AML-193 (cell line): ENCODE measurements around the gene CDH4.

Experiments used
- DNase-seq, 2 experiments: peaks; one replicate each; lab custom pipeline; 2025; lab: John Stamatoyannopoulos, UW

The CDH4 gene

DNA sequence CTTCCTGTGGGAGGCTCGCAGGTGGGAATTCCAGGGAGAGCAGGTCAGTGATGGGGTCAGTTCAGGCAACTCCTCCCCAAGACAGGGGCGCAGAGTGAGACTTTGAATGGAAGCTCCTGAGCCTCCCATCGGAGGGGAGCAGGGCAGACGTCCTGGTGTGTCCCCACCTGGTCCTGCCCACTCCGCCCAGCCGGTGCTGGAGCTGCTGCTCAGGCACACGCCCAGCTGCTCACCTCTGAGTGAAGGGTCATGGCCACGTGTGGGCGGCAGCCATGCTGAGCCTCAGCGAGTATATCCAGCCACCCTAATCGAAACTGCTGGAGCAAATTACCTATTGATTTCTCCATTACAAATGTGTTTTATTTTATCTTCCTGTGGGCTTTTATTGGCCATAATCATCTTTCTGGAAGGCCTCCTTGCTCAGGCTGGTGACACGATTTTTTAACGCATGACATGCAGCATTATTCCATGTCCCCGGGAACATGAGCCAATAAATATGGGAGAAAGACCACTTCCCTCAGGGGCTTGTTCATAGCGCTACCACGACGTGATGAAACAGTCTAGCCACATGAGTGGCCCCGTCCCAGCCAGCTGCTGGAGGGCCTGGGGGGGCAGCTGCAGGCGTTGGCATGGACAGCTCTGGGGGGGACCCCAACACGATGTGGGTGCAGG is 665.5 kb downstream of the CDH4 start:
- no peak for DNase-seq

GRCh38 chr20:61918548-61918947 is 666.5 kb downstream of the CDH4 start:
- no peak for DNase-seq

GRCh38 chr20:61919239-61919638 is 667.2 kb downstream of the CDH4 start:
- no peak for DNase-seq

GRCh38 chr20:61919675-61920365 is 667.8 kb downstream of the CDH4 start:
- no peak for DNase-seq

- DNase-seq, result no peak
Measured at GRCh38 chr20:61922411-61922810, 670.4 kb downstream of the CDH4 start.

GRCh38 chr20:61922936-61923335 is 670.9 kb downstream of the CDH4 start:
- DNase-seq, result no peak

- no peak for DNase-seq
Measured at GRCh38 chr20:61923371-61924166, 671.5 kb downstream of the CDH4 start.

GRCh38 chr20:61924211-61924857 is 672.3 kb downstream of the CDH4 start:
- DNase-seq, result no peak

DNA sequence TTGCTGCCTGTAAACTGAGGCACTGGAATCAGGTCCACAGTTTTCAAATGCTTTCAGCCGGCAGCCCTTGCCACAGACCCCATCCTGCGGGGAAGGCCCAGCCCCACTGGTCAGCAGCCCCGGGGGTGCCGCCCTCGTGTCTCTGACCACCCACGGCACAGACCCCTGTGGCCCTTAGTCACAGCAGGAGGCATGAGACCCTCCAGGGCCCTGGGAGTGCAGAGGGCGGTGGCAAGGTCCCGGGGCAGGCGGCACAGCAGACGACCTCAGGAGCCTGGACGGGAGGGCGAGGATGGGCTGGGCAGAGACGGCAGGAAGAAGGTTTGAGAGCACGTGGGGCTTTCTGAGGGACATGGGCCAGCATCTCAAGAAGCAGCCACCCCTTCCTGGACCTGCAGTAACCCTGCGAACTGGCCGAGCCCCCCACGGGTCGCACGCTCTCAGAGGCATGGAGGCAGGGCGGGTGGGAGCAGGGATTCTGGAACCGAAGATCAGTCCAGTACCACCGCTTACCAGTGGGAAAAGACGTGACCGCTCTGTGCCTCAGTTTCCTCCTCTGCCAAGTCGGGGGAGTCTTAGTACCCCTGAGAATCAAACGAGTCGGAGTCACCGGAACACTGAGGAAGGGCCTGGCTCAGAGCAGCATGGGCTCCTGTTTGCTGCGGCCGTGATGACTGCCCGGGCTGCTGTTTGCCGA is 672.9 kb downstream of the CDH4 start:
- DNase-seq, result no peak

GRCh38 chr20:61925555-61926252 is 673.6 kb downstream of the CDH4 start:
- DNase-seq, result no peak

GRCh38 chr20:61926253-61926613 is 674.2 kb downstream of the CDH4 start:
- DNase-seq, result no peak

DNA sequence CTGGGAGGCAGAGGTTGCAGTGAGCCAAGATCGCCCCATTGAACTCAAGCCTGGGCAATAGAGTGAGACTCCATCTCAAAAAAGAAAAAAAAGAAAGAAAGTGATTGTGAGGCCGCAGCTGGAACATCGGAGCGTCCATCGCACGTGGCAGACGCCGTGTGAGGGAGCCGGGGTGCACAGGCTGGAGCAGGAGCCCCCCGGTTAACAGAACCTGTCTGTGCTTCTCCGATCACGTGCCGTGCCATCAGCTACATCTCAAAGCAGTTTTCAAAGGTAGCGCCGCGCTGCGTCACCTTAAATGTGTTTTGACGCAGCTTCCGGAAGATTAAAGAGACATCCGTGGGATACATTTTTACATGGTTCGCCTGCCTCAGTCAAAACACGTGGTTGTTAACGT is 674.7 kb downstream of the CDH4 start:
- no peak for DNase-seq

DNA sequence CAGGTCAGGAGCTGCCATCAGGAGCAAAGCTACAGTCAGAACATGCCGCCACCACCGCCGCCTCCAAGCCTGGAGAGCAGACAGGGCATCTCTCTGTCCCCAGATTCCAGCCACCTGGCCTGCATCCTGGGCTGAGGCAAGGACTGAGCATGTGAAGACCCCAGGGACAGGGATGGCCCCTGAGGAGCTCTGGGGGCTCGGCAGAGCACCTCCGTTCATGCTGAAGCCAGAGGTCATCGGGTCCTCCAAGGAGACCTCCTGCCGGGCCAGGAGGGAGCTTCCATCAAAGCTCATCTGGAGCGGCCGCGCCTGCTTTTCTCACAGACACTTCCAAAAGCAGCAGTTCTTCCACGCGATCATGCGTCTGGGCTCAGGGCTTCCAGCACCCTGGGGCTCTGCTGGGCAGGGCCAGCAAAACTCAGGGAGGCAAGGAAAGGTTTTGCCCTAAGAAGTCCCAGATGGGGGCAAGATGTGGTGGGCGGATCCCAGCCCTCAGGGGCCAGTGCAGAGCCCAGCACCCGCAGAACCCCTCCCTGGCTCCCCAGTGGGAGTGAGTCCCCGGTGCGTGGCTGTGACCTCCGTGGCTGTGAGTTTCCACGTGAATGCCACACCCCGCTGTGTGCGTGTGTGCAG is 675.2 kb downstream of the CDH4 start:
- no peak for DNase-seq

- no peak for DNase-seq
Measured at GRCh38 chr20:61927826-61928541, 675.9 kb downstream of the CDH4 start.

GRCh38 chr20:61929561-61929960 is 677.5 kb downstream of the CDH4 start:
- no peak for DNase-seq

DNA sequence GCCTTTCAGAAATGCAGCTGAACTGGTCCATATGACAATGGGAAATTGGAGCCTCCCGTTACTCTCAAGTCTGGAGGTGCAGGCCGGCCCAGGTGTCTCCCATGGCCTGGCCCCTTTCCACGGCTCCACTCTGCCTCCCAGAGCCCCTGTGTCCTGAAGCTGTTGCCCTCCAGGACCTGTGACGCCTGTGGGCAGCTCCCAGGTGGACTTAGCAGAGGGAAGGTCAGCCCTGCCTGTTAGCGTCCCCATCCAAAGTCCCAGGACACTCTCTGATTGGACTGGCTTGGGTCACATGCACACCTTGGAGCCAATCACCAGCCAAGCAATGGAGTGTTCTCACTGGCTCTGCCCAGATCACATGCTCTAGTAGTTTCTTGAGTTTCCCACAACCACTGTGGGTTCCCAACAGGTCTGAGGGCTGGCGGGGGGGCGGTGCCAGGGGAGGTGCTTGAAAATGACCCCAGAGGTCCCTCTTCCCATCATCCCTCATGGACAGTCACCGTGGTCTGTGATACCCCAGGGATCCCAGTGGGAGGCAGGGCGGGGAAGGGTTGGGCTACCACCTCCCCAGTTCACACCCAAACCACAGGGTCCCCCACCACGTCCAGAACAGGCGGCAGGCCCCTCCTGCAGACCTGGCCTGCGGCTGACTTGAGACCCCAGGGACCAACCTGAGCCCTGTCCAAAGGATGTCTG is 678.1 kb downstream of the CDH4 start:
- DNase-seq, result no peak

GRCh38 chr20:61930776-61931475 is 678.9 kb downstream of the CDH4 start:
- DNase-seq, result no peak

- no peak for DNase-seq
Measured at GRCh38 chr20:61931476-61932198, 679.6 kb downstream of the CDH4 start.
